ENCODE measurements around the gene ARL2BP. TPM values are rescaled to one million over a fixed set of nuclear protein-coding genes. Genes with fewer than 3 reads are reported as not detected.

The ARL2BP gene
- total and polyA plus RNA-seq, 10 of the 15 experiments (the other 5 are each of a cell fraction or from before 2014, with no cell fraction given) = 12.5 to 56.6 (median 29.7) TPM

GRCh38 chr16:57252148-57252721 lies 7.2 kb downstream of the ARL2BP start:
- WGBS (ENCODE audit: insufficient coverage, insufficient replicate concordance, low lambda C conversion rate, missing lambda C conversion rate) = 91% methylated on average over 6 of the region's 6 CpGs
- TF ChIP-seq NR2C1 (IDR thresholded peaks at IDR 0.05) (no peak), PAX5 (IDR thresholded peaks at IDR 0.05; ENCODE audit: borderline replicate concordance, low read depth, low read length) (no peak), SMAD1 (IDR thresholded peaks at IDR 0.05; ENCODE audit: low read depth, partially characterized antibody) (no peak), BRCA1 (IDR thresholded peaks at IDR 0.05; ENCODE audit: low read depth, low read length) (no peak), SMAD5 (IDR thresholded peaks at IDR 0.05; ENCODE audit: low read depth) (no peak), SMC3 (IDR thresholded peaks at IDR 0.05; ENCODE audit: borderline replicate concordance, low read length) (no peak), RB1 (IDR thresholded peaks at IDR 0.05; ENCODE audit: borderline replicate concordance) (no peak), BCL3 (IDR thresholded peaks at IDR 0.05; ENCODE audit: borderline replicate concordance, insufficient read depth, low read depth, low read length, poor library complexity, severe bottlenecking) (no peak), TARDBP (IDR thresholded peaks at IDR 0.05; ENCODE audit: borderline replicate concordance) (no peak)
- Histone ChIP-seq H3K27ac (ENCODE audit: control insufficient read depth, insufficient read depth) (no peak overlapping the region), H3K36me3 (ENCODE audit: control insufficient read depth in 2 of 2, insufficient read depth in 2 of 2, low read length in 1 of 2) (peaks cover 2 to 13% of the 10 kb centered on the region in 2 experiments), H3K27me3 (replicated peaks in 1 of 2; ENCODE audit: control insufficient read depth in 2 of 2, insufficient read depth in 2 of 2, low read length in 1 of 2) (no peaks in the 10 kb centered on the region), H4K20me1 (ENCODE audit: control insufficient read depth, insufficient read depth) (no peaks in the 10 kb centered on the region), H3K79me2 (ENCODE audit: control insufficient read depth, insufficient read depth, low read length) (no peaks in the 10 kb centered on the region), H3K9me3 (replicated peaks; ENCODE audit: control insufficient read depth, insufficient read depth, low read length) (no peaks in the 10 kb centered on the region; the same call in 2 of the 3 replicates), H2AFZ (ENCODE audit: control insufficient read depth, low read depth, low read length) (no peak overlapping the region), H3K4me1 (ENCODE audit: control insufficient read depth, insufficient read depth, low read length) (no peaks in the 10 kb centered on the region), H3K4me2 (ENCODE audit: control insufficient read depth, insufficient read depth) (no peak overlapping the region), H3K4me3 (no peak overlapping the region), H3K9ac (ENCODE audit: control insufficient read depth, insufficient read depth, low read length) (no peak overlapping the region)
- in situ Hi-C loops (cut with MboI) (no loop called here), intact Hi-C loops (cut with micrococcal nuclease; ENCODE audit: unreplicated experiment) (no loop called here)
- BruUV-seq (replicated peaks) = no TSS peak
- DNase-seq (ENCODE audit: low read depth, low spot score) (no peak), FAIRE-seq (no peak), ATAC-seq (no peak)
- RAD21 ChIA-PET (ENCODE audit: unreplicated experiment) = no interaction called here
- CTCF ChIA-PET = no interaction called here
- POLR2A ChIA-PET = interaction anchor here (0.6 kb wide), 1 partner anchor 41 kb away, joined by 3 read pairs; no protein-coding TSS in a partner anchor
- SMC1A ChIA-PET (ENCODE audit: uncharacterized antibody, unreplicated experiment) = no interaction called here
